K562 (cell line): Measurements from ENCODE around the gene PPP1R13L. TPM values are rescaled to one million over a fixed set of nuclear protein-coding genes. Genes with fewer than 3 reads are reported as not detected.

Source experiments
- ATAC-seq: fragments of 200-7000 bp; cut with Tn5 transposase; 3 replicates; pipeline ENCODE4 v1.9.1; 2020; ENCODE audit warnings: moderate library complexity
- BruUV-seq: library from RNA; stranded (reverse); fragments of 400-500 nt; replicated peaks from 2 replicates; lab custom pipeline; 2021; lab: Mats Ljungman, UMichigan
- CTCF ChIA-PET: fragments of 300-600 bp; formaldehyde crosslinking; extraction: SDS; loops from one replicate; lab custom pipeline; 2021; ENCODE audit warnings: low intra/inter-chr PET ratio; lab: Yijun Ruan, JAX
- POLR2A ChIA-PET: fragments of 300-600, 350-650 bp; sonication (Branson Sonifier 250); formaldehyde crosslinking; extraction: SDS; loops from one replicate; lab custom pipeline; 2021; ENCODE audit warnings: antibody characterized with exemption, inconsistent platforms; lab: Yijun Ruan, JAX
- DNase-seq, 4 experiments: peaks; one replicate each; pipeline versions ENCODE4 v3.0.0 to v3.0.0-alpha.2; 2011 to 2018; ENCODE audit warnings: low spot score in 3 of 4, mixed read lengths in 3 of 4; ENCODE audit errors: extremely low read depth in 1 of 4
- FAIRE-seq: peaks from 2 replicates; lab custom pipeline; 2011; peaks lifted over from hg19 to GRCh38; lab: Jason Lieb, UNC
- H2AFZ ChIP-seq: 2 replicates; pipeline ENCODE4 v1.6.0; 2011; ENCODE audit warnings: low read depth, low read length, control low read depth, inconsistent platforms
- H3K27ac ChIP-seq: fragments of 200-600 bp; 3 replicates; pipeline ENCODE4 v1.8.0; 2011; ENCODE audit warnings: low read depth, mild to moderate bottlenecking, control low read depth, inconsistent platforms, low read length, moderate library complexity, mixed read lengths; ENCODE audit errors: extremely low read depth
- H3K27me3 ChIP-seq, 2 experiments: fragments of 300-600 bp in 1 of 2; 2 replicates in 1 of 2; 3 replicates in 1 of 2; pipeline versions ENCODE4 v1.6.0 to v1.8.0; 2011; ENCODE audit warnings: inconsistent platforms in 2 of 2, low read length in 2 of 2, mild to moderate bottlenecking in 1 of 2, mixed read lengths in 1 of 2, moderate library complexity in 1 of 2; ENCODE audit not compliant: control insufficient read depth in 2 of 2, insufficient read depth in 2 of 2
- H3K36me3 ChIP-seq: fragments of 300-600 bp; 3 replicates; pipeline ENCODE4 v1.8.0; 2011; ENCODE audit warnings: mild to moderate bottlenecking, low read length, inconsistent platforms; ENCODE audit not compliant: control insufficient read depth, insufficient read depth
- H3K4me1 ChIP-seq, 2 experiments: fragments of 200-600 bp in 1 of 2; replicated peaks in 1 of 2; 2 replicates in 1 of 2; 3 replicates in 1 of 2; pipeline versions ENCODE4 v1.5.1 to v1.8.0; 2011; ENCODE audit warnings: inconsistent platforms in 2 of 2, low read length in 2 of 2, mild to moderate bottlenecking in 1 of 2, mixed read lengths in 1 of 2, moderate library complexity in 1 of 2; ENCODE audit not compliant: control insufficient read depth in 2 of 2, insufficient read depth in 2 of 2
- H3K4me2 ChIP-seq: 2 replicates; pipeline ENCODE4 v1.6.1; 2011; ENCODE audit warnings: low read length, control low read depth, inconsistent platforms, mixed read lengths; ENCODE audit not compliant: insufficient read depth
- H3K4me3 ChIP-seq: fragments of 200-600 bp; sonication (generic), shearing (Covaris generic); 2 replicates; pipeline ENCODE4 v1.5.1; 2016; ENCODE audit warnings: control low read depth, inconsistent platforms
- H3K79me2 ChIP-seq: fragments of 200-600 bp; 3 replicates; pipeline ENCODE4 v1.8.0; 2011; ENCODE audit warnings: low read length, inconsistent platforms; ENCODE audit not compliant: control insufficient read depth, insufficient read depth
- H3K9ac ChIP-seq, 2 experiments: 2 replicates each; pipeline versions ENCODE4 v1.6.0 to v1.6.1; 2011; ENCODE audit warnings: low read depth in 2 of 2, low read length in 2 of 2, control low read depth in 1 of 2, inconsistent platforms in 1 of 2, mild to moderate bottlenecking in 1 of 2, mixed read lengths in 1 of 2; ENCODE audit not compliant: insufficient read depth in 1 of 2
- H3K9me1 ChIP-seq: one replicate; pipeline ENCODE4 v1.6.0; 2011; ENCODE audit warnings: inconsistent platforms, mild to moderate bottlenecking, low read length, moderate library complexity; ENCODE audit not compliant: control insufficient read depth, insufficient read depth
- H3K9me3 ChIP-seq: replicated peaks from 2 replicates; pipeline ENCODE4 v1.5.1; 2011; ENCODE audit warnings: low read depth, low read length, inconsistent platforms; ENCODE audit not compliant: control insufficient read depth, insufficient read depth
- H4K20me1 ChIP-seq: replicated peaks from 2 replicates; pipeline ENCODE4 v1.6.1; 2011; ENCODE audit warnings: low read length, inconsistent platforms, mixed read lengths; ENCODE audit not compliant: control insufficient read depth, insufficient read depth
- SMARCE1 ChIP-seq: fragments of 450-650 bp; IDR thresholded peaks from 2 replicates; pipeline ENCODE4 v1.7.1; 2016; ENCODE audit warnings: mild to moderate bottlenecking
- ZNF740 ChIP-seq, 3 experiments: fragments of 200-800 bp in 1 of 3; sonication (Bioruptor generic) in 1 of 3; sonication (generic) in 1 of 3; formaldehyde crosslinking in 1 of 3; IDR thresholded peaks; 2 replicates each; pipeline versions ENCODE4 v1.6.1 to v1.8.0; 2016 to 2022; ENCODE audit warnings: mild to moderate bottlenecking in 2 of 3, missing compliant biosample characterization in 2 of 3, missing genetic modification characterization in 2 of 3, missing genetic modification reagents in 1 of 3
- WGBS: fragments of 100-300 bp; shearing (Covaris generic); methylation state at CpG from one replicate; pipeline ENCODE4 v1.1.6; 2016; ENCODE audit warnings: low coverage, mixed read lengths; ENCODE audit not compliant: insufficient coverage; ENCODE audit errors: missing lambda C conversion rate; 5-methylcytosine and 5-hydroxymethylcytosine counted together
- in situ Hi-C: fragments of 300-500 bp; cut with MboI; formaldehyde crosslinking; loops from 4 replicates; pipeline ENCODE4 v1.15.0; 2018; ENCODE audit warnings: inconsistent platforms, mixed read lengths
- intact Hi-C: fragments of 100-400 bp; cut with micrococcal nuclease; formaldehyde crosslinking; loops from 2 replicates; pipeline ENCODE4 v1.14.2; 2022
- polyA plus RNA-seq, 8 experiments: library from polyadenylated mRNA; depleted of rRNA in 4 of 8; stranded (reverse) in 5 of 8; unstranded in 3 of 8; fragments of >200 nt; fragmentation: Nextera tagmentation in 2 of 8; fragmentation: Illumina TruSeq in 1 of 8; extraction: Ambion mirVana in 2 of 8; extraction: Trizol in 1 of 8; gene quantifications; 2 replicates each; pipeline versions ENCODE4 v1.2.1 to v1.2.3, GENCODE V29; 2011 to 2014; ENCODE audit warnings: inconsistent platforms in 1 of 8, missing spikeins in 1 of 8
- total RNA-seq, 7 experiments: library from RNA; depleted of rRNA in 6 of 7; stranded (reverse); fragments of >200 nt in 6 of 7; fragmentation: Illumina TruSeq in 2 of 7; extraction: Trizol in 2 of 7; gene quantifications; 2 replicates each; pipeline versions ENCODE4 v1.2.1 to v1.2.3, GENCODE V29; 2011 to 2021; ENCODE audit warnings: low replicate concordance in 1 of 7

Gene PPP1R13L
- total and polyA plus RNA-seq, 9 of the 15 experiments (the other 6 are each of a cell fraction or from before 2014, with no cell fraction given) = 0.32 to 6.7 (median 2.0) TPM

GRCh38 chr19:45403272-45403671 lies 1.6 kb downstream of the PPP1R13L start:
- intact Hi-C loops (no loop called here), in situ Hi-C loops (no loop called here)
- BruUV-seq = no TSS peak
- H3K27ac ChIP-seq = peak overlapping the region; percentile 30; the same call in 1 of the 3 replicates
- no peaks in the 10 kb centered on the region for H3K9me3 ChIP-seq
- H3K79me2 ChIP-seq = peaks cover 38% of the 10 kb centered on the region
- H3K9me1 ChIP-seq = no peaks in the 10 kb centered on the region
- H3K4me3 ChIP-seq = no peak overlapping the region
- no peak overlapping the region for H2AFZ ChIP-seq
- no peak for DNase-seq
- H3K9ac ChIP-seq = peak overlapping the region; percentile 96 to 97; a peak in 3 of 4 replicates
- H3K36me3 ChIP-seq = peaks cover 4% of the 10 kb centered on the region; the same call in 1 of the 3 replicates
- ATAC-seq = no peak
- H3K27me3 ChIP-seq = no peaks in the 10 kb centered on the region
- 68% methylated on average over 4 of the region's 4 CpGs for WGBS
- FAIRE-seq = no peak
- ChIA-PET CTCF (interaction anchor here (4.0 kb wide), 1 partner anchor 75 kb away, joined by 16 read pairs; no protein-coding TSS in a partner anchor), POLR2A (interaction anchor here (1.5 to 3.6 kb wide), 3 partner anchors 9 to 76 kb away, joined by 3 to 14 read pairs (median 13); partner anchors contain the start of gene FOSB)
- H3K4me2 ChIP-seq = peak overlapping the region; percentile 91
- H4K20me1 ChIP-seq = no peaks in the 10 kb centered on the region
- H3K4me1 ChIP-seq = peaks cover 22 to 63% of the 10 kb centered on the region in 2 experiments; a peak in 4 of 5 replicates
- TF ChIP-seq ZNF740 (CRISPR knock-in tag; IDR thresholded peaks at IDR 0.05) (0 out of 2 replicates have a peak, but pooled peaks have one; percentile 26), ZNF740 (tag; IDR thresholded peaks at IDR 0.05) (no peak), SMARCE1 (no peak)
- TF ChIP-seq, all 486 proteins: peak for 1
